PC-9 (cell line): Measurements from ENCODE around the gene MICA.
A peak's percentile ranks its signal among the peaks of the same experiment; 100 is the strongest.

Experiments
- EZH2 ChIP-seq: fragments of 200-600 bp; sonication (generic); IDR thresholded peaks from 2 replicates; pipeline ENCODE4 v1.8.0; 2017; ENCODE audit warnings: antibody characterized with exemption, low read depth
- TF ChIP-seq, protein P1 (sequence below): fragments of 200-600 bp; sonication (generic); conservative IDR thresholded peaks from 2 replicates; pipeline ENCODE4 v1.6.1; 2017; ENCODE audit warnings: mixed run types, antibody characterized with exemption, mild to moderate bottlenecking, moderate library complexity

DNA sequence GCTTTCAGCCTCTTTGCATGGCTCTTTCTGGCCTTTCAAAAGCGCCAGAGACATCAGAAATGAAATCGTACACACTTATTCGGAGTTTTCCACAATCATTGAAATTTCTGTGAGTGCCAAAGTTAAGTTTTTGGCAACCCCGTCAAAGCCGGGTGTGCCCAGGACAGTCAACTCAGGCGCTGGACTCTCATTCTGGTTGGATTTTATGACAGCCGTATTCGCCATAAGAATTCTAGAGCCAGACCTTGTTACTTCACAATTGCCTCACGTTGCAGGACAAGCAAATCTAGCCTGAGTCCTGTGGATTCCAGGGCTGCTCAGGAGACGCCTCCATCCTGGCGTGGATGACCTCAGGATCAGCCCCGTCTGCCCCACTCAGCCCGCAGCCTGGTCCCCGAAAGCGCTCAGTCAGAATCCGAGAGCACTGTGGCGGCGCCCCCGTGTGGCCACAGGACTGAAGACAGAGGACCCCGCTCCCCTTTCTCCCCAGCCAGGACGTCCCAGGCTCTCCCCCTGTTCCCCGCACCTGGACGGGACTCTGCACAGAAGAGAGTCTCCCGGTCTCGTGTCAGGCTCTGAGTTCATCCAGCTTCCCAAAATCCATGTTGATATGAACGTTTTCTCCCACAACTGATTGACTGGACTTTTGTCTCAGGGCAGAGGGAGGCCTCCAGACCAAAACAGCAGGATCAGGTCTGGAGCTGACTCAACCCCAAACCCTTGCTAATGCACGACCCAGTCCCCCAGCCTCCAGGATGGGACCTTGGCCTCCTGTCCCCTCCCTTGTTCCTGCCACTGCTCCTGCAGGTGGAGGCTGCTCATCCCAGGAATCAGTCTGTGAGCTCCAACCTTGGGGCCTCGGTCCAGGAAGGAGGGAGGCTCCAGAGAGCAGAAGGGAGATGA, 38.2 kb downstream of the MICA start:
- TF ChIP-seq, protein P1, sequence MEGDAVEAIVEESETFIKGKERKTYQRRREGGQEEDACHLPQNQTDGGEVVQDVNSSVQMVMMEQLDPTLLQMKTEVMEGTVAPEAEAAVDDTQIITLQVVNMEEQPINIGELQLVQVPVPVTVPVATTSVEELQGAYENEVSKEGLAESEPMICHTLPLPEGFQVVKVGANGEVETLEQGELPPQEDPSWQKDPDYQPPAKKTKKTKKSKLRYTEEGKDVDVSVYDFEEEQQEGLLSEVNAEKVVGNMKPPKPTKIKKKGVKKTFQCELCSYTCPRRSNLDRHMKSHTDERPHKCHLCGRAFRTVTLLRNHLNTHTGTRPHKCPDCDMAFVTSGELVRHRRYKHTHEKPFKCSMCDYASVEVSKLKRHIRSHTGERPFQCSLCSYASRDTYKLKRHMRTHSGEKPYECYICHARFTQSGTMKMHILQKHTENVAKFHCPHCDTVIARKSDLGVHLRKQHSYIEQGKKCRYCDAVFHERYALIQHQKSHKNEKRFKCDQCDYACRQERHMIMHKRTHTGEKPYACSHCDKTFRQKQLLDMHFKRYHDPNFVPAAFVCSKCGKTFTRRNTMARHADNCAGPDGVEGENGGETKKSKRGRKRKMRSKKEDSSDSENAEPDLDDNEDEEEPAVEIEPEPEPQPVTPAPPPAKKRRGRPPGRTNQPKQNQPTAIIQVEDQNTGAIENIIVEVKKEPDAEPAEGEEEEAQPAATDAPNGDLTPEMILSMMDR = peak; percentile 82
- no peak for TF ChIP-seq EZH2
